ENCODE results near the gene SPTBN1. TPM values are rescaled to one million over a fixed set of nuclear protein-coding genes. Genes with fewer than 3 reads are reported as not detected.
"Not testable (repeated sequence)": the region's sequence is repeated elsewhere in the genome, so short reads cannot be mapped to it uniquely, and the experiment has no call there.

Gene SPTBN1
- total and polyA plus RNA-seq, 4 experiments from 2014 or later, result 2.9 to 121 (median 87.3) TPM

- DNase-seq; H3K36me3 Mint-ChIP-seq; H3K4me1 Mint-ChIP-seq; H3K36me3 ChIP-seq (ENCODE audit: insufficient read depth, low read length); H3K9me3 Mint-ChIP-seq; H3K27me3 Mint-ChIP-seq; H3K4me3 Mint-ChIP-seq; H3K27ac Mint-ChIP-seq; POLR2A ChIA-PET (ENCODE audit: partially characterized antibody); H3K27ac ChIP-seq (ENCODE audit: low read depth, low read length); H3K4me1 ChIP-seq (ENCODE audit: insufficient read depth, low read length); H3K27me3 ChIP-seq (ENCODE audit: insufficient read depth, low read length); CTCF ChIA-PET (ENCODE audit: partially characterized antibody); H3K9me3 ChIP-seq (ENCODE audit: control insufficient read depth in 1 of 2, low read length in 2 of 2); intact Hi-C loops (cut with micrococcal nuclease); H3K4me3 ChIP-seq (ENCODE audit: low read length in 2 of 2): not testable (repeated sequence)
Observed at GRCh38 chr2:54698926-54699325, 242.8 kb downstream of the SPTBN1 start.

- no peaks in the 10 kb centered on the region for H3K27me3 ChIP-seq (ENCODE audit: insufficient read depth, low read length)
- Mint-ChIP-seq H3K27ac (no peak overlapping the region), H3K36me3 (no peaks in the 10 kb centered on the region), H3K4me1 (no peaks in the 10 kb centered on the region), H3K4me3 (no peak overlapping the region), H3K9me3 (no peaks in the 10 kb centered on the region), H3K27me3 (peaks cover 0 to 6% of the 10 kb centered on the region in 2 donors)
- DNase-seq, result no peak
- ChIA-PET POLR2A (ENCODE audit: partially characterized antibody) (no interaction called here), CTCF (ENCODE audit: partially characterized antibody) (no interaction called here)
- H3K4me1 ChIP-seq (ENCODE audit: insufficient read depth, low read length), result no peaks in the 10 kb centered on the region
- no peaks in the 10 kb centered on the region for H3K36me3 ChIP-seq (ENCODE audit: insufficient read depth, low read length)
- no peak overlapping the region for H3K27ac ChIP-seq (ENCODE audit: low read depth, low read length)
- H3K4me3 ChIP-seq (ENCODE audit: low read length in 2 of 2), result no peak overlapping the region
- intact Hi-C loops (cut with micrococcal nuclease), result no loop called here
- no peaks in the 10 kb centered on the region for H3K9me3 ChIP-seq (ENCODE audit: control insufficient read depth in 1 of 2, low read length in 2 of 2)
Observed at GRCh38 chr2:54699665-54700064, 243.5 kb downstream of the SPTBN1 start.

DNA sequence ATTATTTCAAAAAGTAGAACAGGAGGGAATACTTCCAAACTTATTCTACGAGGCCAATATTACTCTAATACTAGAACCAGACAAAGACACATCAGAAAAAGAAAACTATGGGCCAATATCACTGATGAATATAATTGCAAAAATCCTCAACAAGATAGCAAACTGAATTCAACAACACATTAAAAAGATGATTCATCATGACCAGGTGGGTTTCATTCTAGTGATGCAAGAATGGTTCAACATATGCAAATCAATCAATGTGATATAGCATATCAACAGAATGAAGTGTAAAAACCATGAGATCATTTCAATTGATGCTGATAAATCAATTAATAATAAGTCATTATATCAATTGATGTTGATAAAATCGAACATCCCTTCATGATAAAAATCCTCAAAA lies 244.9 kb downstream of the SPTBN1 start:
- no peak overlapping the region for H3K27ac ChIP-seq (ENCODE audit: low read depth, low read length)
- Mint-ChIP-seq H3K27me3 (peaks cover 0 to 3% of the 10 kb centered on the region in 2 donors), H3K4me3 (no peak overlapping the region), H3K36me3 (no peaks in the 10 kb centered on the region), H3K4me1 (no peaks in the 10 kb centered on the region), H3K9me3 (no peaks in the 10 kb centered on the region), H3K27ac (no peak overlapping the region)
- no peaks in the 10 kb centered on the region for H3K4me1 ChIP-seq (ENCODE audit: insufficient read depth, low read length)
- no peaks in the 10 kb centered on the region for H3K27me3 ChIP-seq (ENCODE audit: insufficient read depth, low read length)
- no peaks in the 10 kb centered on the region for H3K36me3 ChIP-seq (ENCODE audit: insufficient read depth, low read length)
- ChIA-PET POLR2A (ENCODE audit: partially characterized antibody) (no interaction called here), CTCF (ENCODE audit: partially characterized antibody) (interaction anchor here (7.6 kb wide), 1 partner anchor 177 kb away, joined by 250 read pairs; no protein-coding TSS in a partner anchor)
- no peak overlapping the region for H3K4me3 ChIP-seq (ENCODE audit: low read length in 2 of 2)
- intact Hi-C loops (cut with micrococcal nuclease), result no loop called here
- H3K9me3 ChIP-seq (ENCODE audit: control insufficient read depth in 1 of 2, low read length in 2 of 2), result no peaks in the 10 kb centered on the region
- no peak for DNase-seq

GRCh38 chr2:54704238-54704637 lies 248.1 kb downstream of the SPTBN1 start:
- CTCF ChIA-PET (ENCODE audit: partially characterized antibody), result interaction anchor here (0.6 to 7.6 kb wide), 39 partner anchors 7 to 968 kb away, joined by 3 to 250 read pairs (median 4); partner anchors contain the start of gene EML6
- Histone ChIP-seq H3K4me3 (ENCODE audit: low read length in 2 of 2) (no peak overlapping the region), H3K4me1 (ENCODE audit: insufficient read depth, low read length) (peaks cover 6% of the 10 kb centered on the region), H3K27ac (ENCODE audit: low read depth, low read length) (no peak overlapping the region), H3K27me3 (ENCODE audit: insufficient read depth, low read length) (no peaks in the 10 kb centered on the region), H3K36me3 (ENCODE audit: insufficient read depth, low read length) (no peaks in the 10 kb centered on the region), H3K9me3 (ENCODE audit: control insufficient read depth in 1 of 2, low read length in 2 of 2) (no peaks in the 10 kb centered on the region)
- Mint-ChIP-seq H3K27ac (no peak overlapping the region), H3K4me1 (peaks cover 0 to 3% (median 0%) of the 10 kb centered on the region in 4 donors), H3K36me3 (no peaks in the 10 kb centered on the region), H3K4me3 (no peak overlapping the region), H3K27me3 (peaks cover 8 to 9% of the 10 kb centered on the region in 2 donors), H3K9me3 (no peaks in the 10 kb centered on the region)
- no peak for DNase-seq
- POLR2A ChIA-PET (ENCODE audit: partially characterized antibody), result interaction anchor here (0.8 to 1.7 kb wide), 4 partner anchors 130 to 183 kb away, joined by 3 to 9 read pairs (median 4); no protein-coding TSS in a partner anchor
- intact Hi-C loops (cut with micrococcal nuclease), result loop anchor here (1.0 kb wide), 4 partner anchors 134 to 597 kb away; no protein-coding TSS in a partner anchor

DNA sequence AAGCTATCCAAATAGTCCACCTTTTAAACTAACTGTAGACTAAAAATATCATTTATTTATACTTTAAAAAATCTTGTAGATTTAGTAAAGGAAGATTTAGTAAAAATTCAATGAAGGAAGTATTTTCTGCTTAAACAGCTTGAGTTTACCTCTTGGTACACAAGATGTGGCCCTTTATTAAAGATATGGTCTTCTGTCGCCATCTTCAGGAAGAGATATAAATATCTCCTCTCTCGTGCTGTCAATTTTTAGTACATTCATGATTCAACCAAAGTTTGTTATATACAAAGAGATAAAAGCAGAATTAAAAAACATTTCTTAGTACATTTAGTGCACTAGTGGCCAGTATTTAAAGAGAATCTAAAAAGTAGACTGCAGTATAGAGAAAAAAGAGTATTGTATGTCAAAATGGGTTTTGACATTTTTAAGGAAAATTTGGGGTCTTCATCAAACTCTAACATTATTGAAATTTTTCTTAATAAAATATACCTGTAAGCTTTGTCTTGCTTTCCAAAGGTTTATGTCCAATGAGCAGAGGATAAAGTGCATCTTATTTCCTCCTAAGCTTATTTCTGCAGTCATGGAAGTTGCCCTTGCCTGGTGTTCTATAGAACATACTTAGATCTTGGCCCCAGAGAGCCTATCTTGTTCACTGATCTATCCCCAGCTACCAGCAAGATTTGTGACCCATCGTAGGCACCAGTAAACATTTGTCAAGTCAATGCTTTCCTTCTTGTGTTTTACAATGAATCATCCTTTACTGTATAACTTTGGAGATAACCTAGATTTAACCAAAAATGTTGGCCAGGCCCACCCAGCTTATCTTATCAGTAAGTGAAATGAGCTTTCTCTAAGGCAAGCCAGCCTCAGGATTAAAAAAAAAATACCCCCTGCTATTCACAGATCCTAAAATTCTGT lies 248.8 kb downstream of the SPTBN1 start:
- peak in 4 of 5 donors; percentile 56 to 63 (median 56) for DNase-seq
- ChIA-PET CTCF (ENCODE audit: partially characterized antibody) (interaction anchor here (0.6 to 7.6 kb wide), 45 partner anchors 8 to 969 kb away, joined by 3 to 250 read pairs (median 4); partner anchors contain the start of gene EML6), POLR2A (ENCODE audit: partially characterized antibody) (interaction anchor here (0.8 to 1.7 kb wide), 5 partner anchors 18 to 183 kb away, joined by 3 to 9 read pairs (median 3); partner anchors contain the start of gene EML6)
- H3K4me3 Mint-ChIP-seq, result no peak overlapping the region
- peaks cover 12 to 13% of the 10 kb centered on the region in 2 donors for H3K27me3 Mint-ChIP-seq
- H3K36me3 Mint-ChIP-seq, result no peaks in the 10 kb centered on the region
- peaks cover 0 to 4% (median 2%) of the 10 kb centered on the region in 4 donors for H3K4me1 Mint-ChIP-seq
- peaks cover 10% of the 10 kb centered on the region for H3K4me1 ChIP-seq (ENCODE audit: insufficient read depth, low read length)
- no peak overlapping the region for H3K4me3 ChIP-seq (ENCODE audit: low read length in 2 of 2)
- H3K9me3 Mint-ChIP-seq, result no peaks in the 10 kb centered on the region
- intact Hi-C loops (cut with micrococcal nuclease), result loop anchor here (1.0 kb wide), 4 partner anchors 133 to 598 kb away; no protein-coding TSS in a partner anchor
- no peak overlapping the region for H3K27ac ChIP-seq (ENCODE audit: low read depth, low read length)
- no peak overlapping the region for H3K27ac Mint-ChIP-seq
- no peaks in the 10 kb centered on the region for H3K36me3 ChIP-seq (ENCODE audit: insufficient read depth, low read length)
- H3K9me3 ChIP-seq (ENCODE audit: control insufficient read depth in 1 of 2, low read length in 2 of 2), result no peaks in the 10 kb centered on the region
- H3K27me3 ChIP-seq (ENCODE audit: insufficient read depth, low read length), result no peaks in the 10 kb centered on the region

DNA sequence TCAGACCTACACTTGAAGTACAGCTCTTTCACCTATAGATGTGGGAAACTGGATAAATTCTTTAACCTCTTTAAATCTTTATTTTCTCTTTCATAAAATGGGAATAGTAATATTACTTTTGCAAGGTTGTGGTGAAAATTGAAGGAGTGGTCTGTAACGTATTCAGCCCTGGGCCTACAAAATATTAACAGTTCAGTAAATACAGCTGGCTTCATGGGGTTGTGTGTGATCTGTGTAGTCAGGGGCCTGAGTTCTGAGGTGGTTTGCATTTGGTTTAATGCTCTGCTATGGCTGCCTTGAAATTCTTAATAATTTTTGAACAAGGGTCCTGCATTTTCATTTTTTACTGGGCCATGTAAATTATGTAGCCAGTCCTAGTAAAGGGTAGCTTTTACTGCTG lies 250.5 kb downstream of the SPTBN1 start:
- no peak overlapping the region for H3K4me3 Mint-ChIP-seq
- H3K27me3 ChIP-seq (ENCODE audit: insufficient read depth, low read length), result no peaks in the 10 kb centered on the region
- H3K27me3 Mint-ChIP-seq, result peaks cover 17 to 19% of the 10 kb centered on the region in 2 donors
- DNase-seq, result no peak
- ChIA-PET CTCF (ENCODE audit: partially characterized antibody) (interaction anchor here (0.7 to 7.6 kb wide), 9 partner anchors 9 to 1172 kb away, joined by 3 to 250 read pairs (median 4); no protein-coding TSS in a partner anchor), POLR2A (ENCODE audit: partially characterized antibody) (no interaction called here)
- H3K27ac ChIP-seq (ENCODE audit: low read depth, low read length), result no peak overlapping the region
- peak overlapping the region in 1 of 7 donors; percentile 43 for H3K27ac Mint-ChIP-seq
- no peaks in the 10 kb centered on the region for H3K36me3 Mint-ChIP-seq
- no peak overlapping the region for H3K4me3 ChIP-seq (ENCODE audit: low read length in 2 of 2)
- H3K9me3 ChIP-seq (ENCODE audit: control insufficient read depth in 1 of 2, low read length in 2 of 2), result no peaks in the 10 kb centered on the region
- H3K4me1 Mint-ChIP-seq, result peaks cover 0 to 4% (median 2%) of the 10 kb centered on the region in 4 donors
- peaks cover 10% of the 10 kb centered on the region for H3K4me1 ChIP-seq (ENCODE audit: insufficient read depth, low read length)
- H3K36me3 ChIP-seq (ENCODE audit: insufficient read depth, low read length), result no peaks in the 10 kb centered on the region
- H3K9me3 Mint-ChIP-seq, result no peaks in the 10 kb centered on the region
- intact Hi-C loops (cut with micrococcal nuclease), result no loop called here
